T-helper 22 cell (primary cell): Measurements from ENCODE around the gene WDR72.
"Not testable (repeated sequence)": the region's sequence is repeated elsewhere in the genome, so short reads cannot be mapped to it uniquely, and the experiment has no call there.

Source experiments
- DNase-seq: peaks from one replicate; pipeline ENCODE4 v3.0.0-alpha.2; 2020; ENCODE audit warnings: low read depth

The WDR72 gene

GRCh38 chr15:53759411-53759931 is at the start of gene WDR72:
Gene WDR72, minus strand, starts transcription at chr15:53759663. Its CDS starts 26,514 bp downstream, at chr15:53733149.
- no peak for DNase-seq

- DNase-seq: no peak
Measured at GRCh38 chr15:53808058-53808706, 48.7 kb upstream of the WDR72 start.

GRCh38 chr15:53807501-53807900 is 48.0 kb upstream of the WDR72 start:
- DNase-seq: no peak

GRCh38 chr15:53802672-53803071 is 43.2 kb upstream of the WDR72 start:
- DNase-seq: no peak

- no peak for DNase-seq
Measured at GRCh38 chr15:53791581-53791980, 32.1 kb upstream of the WDR72 start.

- no peak for DNase-seq
Measured at GRCh38 chr15:53789654-53790375, 30.4 kb upstream of the WDR72 start.

- no peak for DNase-seq
Measured at GRCh38 chr15:53786401-53786800, 26.9 kb upstream of the WDR72 start.

GRCh38 chr15:53785241-53785640 is 25.8 kb upstream of the WDR72 start:
- not testable (repeated sequence) for DNase-seq

GRCh38 chr15:53762916-53763315 is 3.5 kb upstream of the WDR72 start:
- DNase-seq: no peak

GRCh38 chr15:53758412-53758811 is 1.1 kb downstream of the WDR72 start:
- DNase-seq: no peak

- no peak for DNase-seq
Measured at GRCh38 chr15:53757906-53758305, 1.6 kb downstream of the WDR72 start.

- DNase-seq: no peak
Measured at GRCh38 chr15:53753813-53754212, 5.7 kb downstream of the WDR72 start.

GRCh38 chr15:53752406-53752805 is 7.1 kb downstream of the WDR72 start:
- no peak for DNase-seq

- DNase-seq: no peak
Measured at GRCh38 chr15:53747501-53748068, 11.9 kb downstream of the WDR72 start.

- no peak for DNase-seq
Measured at GRCh38 chr15:53746101-53746500, 13.4 kb downstream of the WDR72 start.

- no peak for DNase-seq
Measured at GRCh38 chr15:53739651-53740050, 19.8 kb downstream of the WDR72 start.

GRCh38 chr15:53739187-53739586 is 20.3 kb downstream of the WDR72 start:
- no peak for DNase-seq

GRCh38 chr15:53721334-53722087 is 38.0 kb downstream of the WDR72 start:
- no peak for DNase-seq

- DNase-seq: no peak
Measured at GRCh38 chr15:53716909-53717876, 42.3 kb downstream of the WDR72 start.

- no peak for DNase-seq
Measured at GRCh38 chr15:53713218-53713617, 46.2 kb downstream of the WDR72 start.

GRCh38 chr15:53710906-53711305 is 48.6 kb downstream of the WDR72 start:
- DNase-seq: no peak
